Heart left ventricle (tissue), 13 donors: ENCODE measurements around the gene TERC.

Source experiments
- POLR2A ChIP-seq, 2 donors: fragments of 450-650 bp; IDR thresholded peaks; one replicate each; pipeline ENCODE4 v1.6.1; 2017; ENCODE audit warnings: antibody characterized with exemption in 2 of 2, mild to moderate bottlenecking in 2 of 2, moderate library complexity in 2 of 2
- TF ChIP-seq, protein P1 (sequence below), 12 donors: fragments of 200-600 bp; sonication (generic) in 4 of 12; IDR thresholded peaks; one replicate each; pipeline versions ENCODE4 v1.5.0 to v1.8.0; 2018 to 2022; ENCODE audit warnings: antibody characterized with exemption in 12 of 12, mild to moderate bottlenecking in 5 of 12
- donor health status: ischemic (EF 13 %, LVEDD 7.1; RV severe dilation, severe dysfunction).
- donor health status: DM: no; HTN: yes; CAD: no.
- donor health status: DM: no; HTN: no; CAD: no.
- donor health status: ischemic (EF 25% LVEDD 6.9; RV normal size, moderate dysfunction).
- donor health status: ischemic (EF 25% LVEDD 5.7; RV mildly dilated, moderate dysfunction).
- donor health status: ischemic (EF 35%, LVEDD 5.7; RV mildly dilated, moderate dysfunction).
- donor health status: nonischemic (EF 11% LVEDD 7.7; RV severe dilation, severe dysfunction).
- donor health status: DM: yes; HTN: yes; CAD: no.
- donor health status: PGD.
- donor health status: ischemic (EF 29% LVEDD 5.4; RV normal size, mild dysfunction).
- donor health status: nonischemic (EF 23%, LVEDD 6.1; RV moderate dilation, normal function).

DNA sequence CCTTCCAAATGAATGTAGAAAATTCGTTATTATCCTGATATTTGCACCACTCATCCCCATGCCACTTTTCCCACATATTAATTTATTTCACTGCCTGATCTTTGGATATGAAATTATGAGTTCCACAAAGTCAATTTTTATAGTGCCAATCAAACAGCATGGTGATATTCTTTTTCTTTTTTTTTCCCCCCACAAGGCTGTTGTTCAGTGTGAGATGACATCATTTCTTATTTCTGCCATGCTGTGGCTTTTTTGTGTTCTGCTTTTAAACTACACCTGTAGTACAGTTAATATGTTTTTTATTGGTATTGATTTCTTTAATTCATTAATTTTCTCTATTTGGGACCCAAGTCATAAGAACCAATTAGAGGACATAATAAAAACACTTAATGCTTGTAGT is 22.9 kb upstream of the TERC start:
- TF ChIP-seq, protein P1, sequence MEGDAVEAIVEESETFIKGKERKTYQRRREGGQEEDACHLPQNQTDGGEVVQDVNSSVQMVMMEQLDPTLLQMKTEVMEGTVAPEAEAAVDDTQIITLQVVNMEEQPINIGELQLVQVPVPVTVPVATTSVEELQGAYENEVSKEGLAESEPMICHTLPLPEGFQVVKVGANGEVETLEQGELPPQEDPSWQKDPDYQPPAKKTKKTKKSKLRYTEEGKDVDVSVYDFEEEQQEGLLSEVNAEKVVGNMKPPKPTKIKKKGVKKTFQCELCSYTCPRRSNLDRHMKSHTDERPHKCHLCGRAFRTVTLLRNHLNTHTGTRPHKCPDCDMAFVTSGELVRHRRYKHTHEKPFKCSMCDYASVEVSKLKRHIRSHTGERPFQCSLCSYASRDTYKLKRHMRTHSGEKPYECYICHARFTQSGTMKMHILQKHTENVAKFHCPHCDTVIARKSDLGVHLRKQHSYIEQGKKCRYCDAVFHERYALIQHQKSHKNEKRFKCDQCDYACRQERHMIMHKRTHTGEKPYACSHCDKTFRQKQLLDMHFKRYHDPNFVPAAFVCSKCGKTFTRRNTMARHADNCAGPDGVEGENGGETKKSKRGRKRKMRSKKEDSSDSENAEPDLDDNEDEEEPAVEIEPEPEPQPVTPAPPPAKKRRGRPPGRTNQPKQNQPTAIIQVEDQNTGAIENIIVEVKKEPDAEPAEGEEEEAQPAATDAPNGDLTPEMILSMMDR (IDR thresholded peaks at IDR 0.05) = no peak
- no peak for TF ChIP-seq POLR2A (IDR thresholded peaks at IDR 0.05)
